Osteoblast (primary cell): ENCODE measurements around the gene RAB8B. TPM values are rescaled to one million over a fixed set of nuclear protein-coding genes. Genes with fewer than 3 reads are reported as not detected.

Source experiments
- DNase-seq: peaks from one replicate; pipeline ENCODE4 v3.0.0; 2011; ENCODE audit warnings: low spot score, mixed read lengths; ENCODE audit not compliant: insufficient read length; ENCODE audit errors: missing footprints
- H2AFZ ChIP-seq: 2 replicates; pipeline ENCODE4 v1.6.0; 2011; ENCODE audit warnings: mild to moderate bottlenecking, low read length
- H3K27ac ChIP-seq: 2 replicates; pipeline ENCODE4 v1.5.1; 2011; ENCODE audit warnings: mild to moderate bottlenecking, low read depth, low read length, moderate library complexity
- H3K27me3 ChIP-seq: 2 replicates; pipeline ENCODE4 v1.6.0; 2012; ENCODE audit warnings: mild to moderate bottlenecking, control low read depth, inconsistent platforms, low read length, moderate library complexity; ENCODE audit not compliant: insufficient read depth
- H3K36me3 ChIP-seq: 2 replicates; pipeline ENCODE4 v1.5.1; 2011; ENCODE audit warnings: mild to moderate bottlenecking, low read length, control low read depth, moderate library complexity; ENCODE audit not compliant: insufficient read depth
- H3K4me1 ChIP-seq: 2 replicates; pipeline ENCODE4 v1.5.1; 2011; ENCODE audit warnings: mild to moderate bottlenecking, low read length, control low read depth, moderate library complexity; ENCODE audit not compliant: insufficient read depth
- H3K4me2 ChIP-seq: 2 replicates; pipeline ENCODE4 v1.6.0; 2011; ENCODE audit warnings: mild to moderate bottlenecking, low read length; ENCODE audit not compliant: insufficient read depth
- H3K4me3 ChIP-seq: fragments of 200-600 bp; sonication (generic); 3 replicates; pipeline ENCODE4 v1.5.1; 2012; ENCODE audit warnings: mild to moderate bottlenecking, low read length, inconsistent platforms; ENCODE audit not compliant: insufficient read depth
- H3K79me2 ChIP-seq: 2 replicates; pipeline ENCODE4 v1.6.0; 2012; ENCODE audit warnings: mild to moderate bottlenecking, low read length, control low read depth, inconsistent platforms; ENCODE audit not compliant: insufficient read depth
- H3K9me3 ChIP-seq: 2 replicates; pipeline ENCODE4 v1.5.1; 2011; ENCODE audit warnings: low read depth, low read length, control low read depth
- H4K20me1 ChIP-seq: 2 replicates; pipeline ENCODE4 v1.6.0; 2012; ENCODE audit warnings: mild to moderate bottlenecking, low read length, control low read depth; ENCODE audit not compliant: insufficient read depth
- total RNA-seq: library from RNA; depleted of rRNA; stranded (reverse); fragments of >200 nt; gene quantifications from 2 replicates; pipeline ENCODE4 v1.2.3, GENCODE V29; 2012
- TF ChIP-seq, protein P1 (sequence below): IDR thresholded peaks from 2 replicates; pipeline ENCODE4 v1.5.1; 2011; ENCODE audit warnings: mild to moderate bottlenecking, low read depth, low read length, moderate library complexity; ENCODE audit errors: extremely low read depth

Gene RAB8B
- total RNA-seq, 1 donor, result 57.5 TPM

DNA sequence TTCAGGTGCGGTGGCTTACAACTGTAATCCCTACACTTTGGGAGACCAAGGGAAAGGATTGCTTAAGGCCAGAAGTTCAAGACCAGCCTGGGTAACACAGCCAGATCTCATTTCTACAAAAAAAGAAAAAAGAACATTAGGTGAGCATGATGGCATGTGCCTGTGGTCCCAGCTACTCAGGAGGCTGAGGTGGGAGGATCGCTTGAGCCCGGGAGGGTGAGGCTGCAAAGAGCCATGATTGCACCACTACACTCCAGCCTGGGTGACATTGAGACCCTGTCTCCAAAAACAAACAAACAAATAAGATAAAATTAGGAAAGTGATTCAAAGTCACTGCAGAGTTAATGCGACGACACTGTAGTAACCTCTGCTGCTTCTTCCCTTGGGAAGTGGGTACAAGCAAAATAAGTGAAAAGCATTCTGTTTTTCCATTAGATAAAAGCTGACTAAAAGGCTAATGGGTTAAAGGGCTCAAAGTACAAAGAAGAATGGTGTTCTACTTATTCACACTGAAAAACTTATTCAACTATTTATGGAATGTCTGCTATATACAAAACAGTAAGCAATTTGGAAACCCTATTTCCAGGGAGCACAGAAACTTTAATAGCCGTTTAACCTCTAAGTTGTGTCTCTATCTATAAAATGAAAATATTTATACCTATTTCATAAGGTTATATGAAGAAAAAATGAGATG lies 24.1 kb upstream of the RAB8B start:
- H3K4me2 ChIP-seq, result no peak overlapping the region
- no peak overlapping the region for H3K27ac ChIP-seq
- no peaks in the 10 kb centered on the region for H4K20me1 ChIP-seq
- H2AFZ ChIP-seq, result no peak overlapping the region
- H3K27me3 ChIP-seq, result no peaks in the 10 kb centered on the region
- TF ChIP-seq, protein P1, sequence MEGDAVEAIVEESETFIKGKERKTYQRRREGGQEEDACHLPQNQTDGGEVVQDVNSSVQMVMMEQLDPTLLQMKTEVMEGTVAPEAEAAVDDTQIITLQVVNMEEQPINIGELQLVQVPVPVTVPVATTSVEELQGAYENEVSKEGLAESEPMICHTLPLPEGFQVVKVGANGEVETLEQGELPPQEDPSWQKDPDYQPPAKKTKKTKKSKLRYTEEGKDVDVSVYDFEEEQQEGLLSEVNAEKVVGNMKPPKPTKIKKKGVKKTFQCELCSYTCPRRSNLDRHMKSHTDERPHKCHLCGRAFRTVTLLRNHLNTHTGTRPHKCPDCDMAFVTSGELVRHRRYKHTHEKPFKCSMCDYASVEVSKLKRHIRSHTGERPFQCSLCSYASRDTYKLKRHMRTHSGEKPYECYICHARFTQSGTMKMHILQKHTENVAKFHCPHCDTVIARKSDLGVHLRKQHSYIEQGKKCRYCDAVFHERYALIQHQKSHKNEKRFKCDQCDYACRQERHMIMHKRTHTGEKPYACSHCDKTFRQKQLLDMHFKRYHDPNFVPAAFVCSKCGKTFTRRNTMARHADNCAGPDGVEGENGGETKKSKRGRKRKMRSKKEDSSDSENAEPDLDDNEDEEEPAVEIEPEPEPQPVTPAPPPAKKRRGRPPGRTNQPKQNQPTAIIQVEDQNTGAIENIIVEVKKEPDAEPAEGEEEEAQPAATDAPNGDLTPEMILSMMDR, result no peak
- H3K79me2 ChIP-seq, result no peaks in the 10 kb centered on the region
- H3K36me3 ChIP-seq, result no peaks in the 10 kb centered on the region
- no peaks in the 10 kb centered on the region for H3K4me1 ChIP-seq
- no peak overlapping the region for H3K4me3 ChIP-seq
- no peaks in the 10 kb centered on the region for H3K9me3 ChIP-seq
- no peak for DNase-seq

DNA sequence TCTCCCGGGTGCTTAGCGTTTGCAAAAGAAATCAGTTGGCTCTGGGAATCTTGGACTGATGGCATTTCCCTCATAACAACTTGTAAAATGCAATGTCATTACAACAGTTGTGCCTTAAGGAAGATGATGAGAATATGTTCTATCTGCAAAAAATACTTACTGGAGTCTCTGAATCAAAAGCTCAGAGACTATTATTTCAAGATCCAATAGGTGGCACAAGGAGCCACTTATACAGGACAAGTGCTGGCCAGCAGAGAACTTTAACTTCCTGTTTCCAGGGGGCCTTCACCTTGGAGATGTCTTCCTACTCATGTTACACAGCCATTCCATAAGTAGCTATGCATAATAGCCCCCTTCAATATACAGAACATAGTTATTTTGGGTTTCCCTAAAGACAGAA lies 23.2 kb upstream of the RAB8B start:
- Histone ChIP-seq H3K36me3 (no peaks in the 10 kb centered on the region), H3K9me3 (no peaks in the 10 kb centered on the region), H3K79me2 (no peaks in the 10 kb centered on the region), H3K4me1 (no peaks in the 10 kb centered on the region), H3K27me3 (no peaks in the 10 kb centered on the region), H2AFZ (no peak overlapping the region), H4K20me1 (no peaks in the 10 kb centered on the region), H3K4me3 (no peak overlapping the region), H3K27ac (no peak overlapping the region), H3K4me2 (no peak overlapping the region)
- TF ChIP-seq, protein P1, result peak; percentile 27
- DNase-seq, result no peak

DNA sequence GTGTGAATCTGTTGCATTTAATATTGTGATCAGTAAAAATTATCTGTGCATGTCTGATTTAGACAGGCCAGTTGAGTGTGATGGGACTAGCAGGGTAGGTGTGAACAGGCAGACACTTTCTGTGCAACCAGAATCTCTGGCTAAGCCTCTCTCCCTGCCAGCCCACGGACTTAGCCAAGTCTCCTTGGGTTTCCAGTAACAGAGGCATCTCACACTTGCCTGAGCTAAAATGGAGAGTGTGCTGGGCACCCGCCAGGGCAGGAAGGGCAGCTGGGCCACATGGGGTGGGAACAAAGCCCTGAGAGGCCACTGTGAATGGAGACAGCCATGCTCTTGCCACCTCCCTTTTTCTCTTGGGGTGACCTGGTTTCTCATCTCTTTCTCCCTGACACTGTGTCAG lies 19.6 kb upstream of the RAB8B start:
- H4K20me1 ChIP-seq, result no peaks in the 10 kb centered on the region
- no peaks in the 10 kb centered on the region for H3K4me1 ChIP-seq
- no peak for DNase-seq
- no peaks in the 10 kb centered on the region for H3K9me3 ChIP-seq
- no peak overlapping the region for H3K4me2 ChIP-seq
- H3K4me3 ChIP-seq, result no peak overlapping the region
- peak overlapping the region; percentile 57 for H2AFZ ChIP-seq
- no peaks in the 10 kb centered on the region for H3K36me3 ChIP-seq
- H3K79me2 ChIP-seq, result no peaks in the 10 kb centered on the region
- H3K27me3 ChIP-seq, result no peaks in the 10 kb centered on the region
- TF ChIP-seq, protein P1, result no peak
- H3K27ac ChIP-seq, result no peak overlapping the region

DNA sequence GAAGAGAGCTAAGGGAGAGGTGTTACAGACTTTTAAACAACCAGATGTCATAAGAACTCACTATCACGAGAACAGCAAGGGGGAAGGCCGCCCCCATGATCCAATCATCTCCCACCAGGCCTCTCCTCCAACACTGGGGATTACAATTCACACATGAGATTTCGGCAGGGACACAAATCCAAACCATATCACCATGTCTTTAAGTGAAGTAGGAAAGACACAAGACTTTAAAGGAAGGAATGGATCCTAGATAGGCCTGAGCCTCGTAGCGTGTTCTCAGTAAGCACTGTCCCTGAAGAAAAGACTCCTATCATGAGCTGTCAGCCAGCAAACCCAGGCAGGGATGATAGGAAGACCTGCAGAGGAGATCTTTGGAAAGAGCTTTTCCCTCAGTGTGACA lies 17.0 kb upstream of the RAB8B start:
- Histone ChIP-seq H3K27ac (no peak overlapping the region), H3K4me2 (no peak overlapping the region), H3K36me3 (no peaks in the 10 kb centered on the region), H2AFZ (no peak overlapping the region), H3K9me3 (no peaks in the 10 kb centered on the region), H4K20me1 (no peaks in the 10 kb centered on the region), H3K27me3 (no peaks in the 10 kb centered on the region), H3K4me1 (no peaks in the 10 kb centered on the region), H3K79me2 (no peaks in the 10 kb centered on the region), H3K4me3 (no peak overlapping the region)
- no peak for DNase-seq
- TF ChIP-seq, protein P1, result no peak
